Measurements from ENCODE around the gene IER3.
A peak's percentile ranks its signal among the peaks of the same experiment; 100 is the strongest.
"Not testable (repeated sequence)": the region's sequence is repeated elsewhere in the genome, so short reads cannot be mapped to it uniquely, and the experiment has no call there.

Gene IER3

DNA sequence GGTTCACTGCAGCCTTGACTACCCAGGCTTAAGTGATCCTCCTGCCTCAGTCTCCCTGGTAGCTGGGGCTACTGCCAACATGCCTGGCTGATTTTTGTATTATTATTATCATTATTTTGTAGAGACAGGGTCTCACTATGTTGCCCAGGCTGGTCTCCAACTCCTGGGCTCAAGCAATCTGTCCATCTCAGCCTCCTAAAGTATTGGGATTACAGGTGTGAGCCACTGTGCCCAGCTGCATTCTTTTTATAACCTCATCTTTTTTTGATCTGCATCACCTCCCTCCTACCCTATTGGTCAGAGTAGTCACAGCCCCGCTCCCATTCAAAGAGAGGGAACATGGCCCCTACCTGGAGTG, 23.6 kb upstream of the IER3 start:
- no peak for DNase-seq

DNA sequence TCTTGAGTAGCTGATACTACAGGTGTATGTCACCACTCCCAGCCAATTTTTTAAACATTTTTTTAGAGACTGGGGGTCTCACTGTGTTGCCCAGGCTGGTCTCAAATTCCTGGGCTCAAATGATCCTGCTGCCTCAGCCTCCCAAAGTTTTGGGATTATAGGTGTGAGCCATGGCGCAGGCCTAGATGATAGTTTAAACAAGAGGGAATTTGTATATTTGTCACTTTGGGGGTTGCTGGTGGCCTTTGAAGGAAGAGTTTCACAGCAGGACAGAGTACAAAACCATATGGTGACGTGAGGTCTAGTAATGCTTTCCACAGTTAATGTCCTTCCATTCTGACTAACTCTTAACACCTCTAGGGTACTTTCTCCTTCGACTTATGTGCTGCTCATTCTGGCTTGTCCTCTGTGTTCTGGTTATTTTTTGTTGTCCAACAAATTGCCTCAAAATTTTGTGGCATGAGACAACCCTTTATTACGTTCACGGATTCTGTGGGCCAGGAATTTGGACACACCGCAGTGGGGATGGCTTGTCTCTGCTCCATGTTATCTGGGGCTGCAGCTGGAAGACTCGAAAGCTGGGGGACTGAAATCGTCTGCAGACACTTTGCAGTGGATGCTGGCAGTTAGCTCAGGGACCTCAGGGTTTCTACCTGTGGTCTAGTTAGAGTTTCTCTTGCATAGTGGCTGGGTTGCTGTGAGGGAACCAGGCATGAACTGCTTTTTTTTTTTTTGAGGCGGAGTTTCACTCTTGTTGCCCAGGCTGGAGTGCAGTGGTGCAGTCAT, 23.0 kb upstream of the IER3 start:
- DNase-seq: peak in 1 of 2 experiments; percentile 41

DNA sequence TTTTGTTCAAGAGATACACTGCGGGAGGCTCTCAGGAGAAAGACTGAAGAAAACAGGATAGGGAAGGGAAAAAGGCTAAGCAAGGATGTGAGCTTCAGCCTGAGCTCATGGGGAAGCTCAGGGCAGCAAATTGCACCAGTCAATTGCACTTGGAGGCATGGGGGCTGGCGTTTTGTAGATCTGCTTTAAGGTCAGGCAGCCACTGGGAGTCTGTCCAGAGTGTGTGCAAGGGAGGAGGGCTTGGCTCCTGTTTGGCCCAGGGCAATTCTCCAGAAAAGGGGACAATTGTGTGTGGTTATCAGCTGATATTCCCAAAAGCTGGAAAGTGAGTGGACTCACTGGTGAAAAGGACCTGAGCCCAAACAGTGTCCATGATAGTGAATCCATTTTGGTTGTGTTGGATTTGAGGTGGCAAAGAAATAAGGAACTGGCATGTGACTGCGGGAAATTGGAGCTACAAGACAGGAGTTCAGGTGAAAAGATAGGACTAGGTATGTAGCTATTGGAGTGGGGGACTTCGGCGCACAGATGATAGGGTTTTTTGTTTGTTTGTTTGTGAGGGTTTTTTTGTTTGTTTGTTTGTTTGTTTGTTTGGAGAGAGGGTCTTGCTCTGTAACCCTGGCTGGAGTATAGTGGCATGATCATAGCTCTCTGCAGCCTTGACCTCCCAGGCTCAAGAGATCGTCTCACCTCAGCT, 22.3 kb upstream of the IER3 start:
- DNase-seq: no peak

GRCh38 chr6:30765495-30765894, 21.1 kb upstream of the IER3 start:
- not testable (repeated sequence) for DNase-seq

- DNase-seq: not testable (repeated sequence)
Measured at GRCh38 chr6:30764490-30765043, 20.2 kb upstream of the IER3 start.

- no peak for DNase-seq
Measured at GRCh38 chr6:30763618-30764489, 19.5 kb upstream of the IER3 start.

DNA sequence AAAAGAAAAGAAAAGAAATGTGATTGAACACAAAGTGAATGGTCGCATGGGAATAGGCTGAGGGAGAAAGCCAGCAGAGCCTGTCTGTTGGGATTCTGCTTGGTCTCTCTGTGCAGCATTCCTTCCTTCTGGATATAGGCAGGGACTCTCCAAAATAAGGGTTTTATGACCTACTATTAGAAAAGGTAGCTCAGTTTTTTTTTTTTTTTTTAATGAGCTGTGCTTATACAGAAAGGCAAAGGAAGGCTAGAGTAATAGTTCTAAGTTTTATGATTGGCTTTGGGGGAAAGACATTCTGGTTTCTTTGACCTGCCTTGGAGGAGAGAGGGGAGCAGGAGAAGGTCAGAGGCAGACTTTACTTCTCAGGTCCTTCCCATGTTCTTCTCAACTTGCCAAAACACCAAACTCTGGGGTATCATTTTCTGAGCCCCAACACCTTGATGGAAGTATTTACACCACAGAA, 18.8 kb upstream of the IER3 start:
- no peak for DNase-seq

GRCh38 chr6:30761791-30762429, 17.6 kb upstream of the IER3 start:
- no peak for DNase-seq

DNA sequence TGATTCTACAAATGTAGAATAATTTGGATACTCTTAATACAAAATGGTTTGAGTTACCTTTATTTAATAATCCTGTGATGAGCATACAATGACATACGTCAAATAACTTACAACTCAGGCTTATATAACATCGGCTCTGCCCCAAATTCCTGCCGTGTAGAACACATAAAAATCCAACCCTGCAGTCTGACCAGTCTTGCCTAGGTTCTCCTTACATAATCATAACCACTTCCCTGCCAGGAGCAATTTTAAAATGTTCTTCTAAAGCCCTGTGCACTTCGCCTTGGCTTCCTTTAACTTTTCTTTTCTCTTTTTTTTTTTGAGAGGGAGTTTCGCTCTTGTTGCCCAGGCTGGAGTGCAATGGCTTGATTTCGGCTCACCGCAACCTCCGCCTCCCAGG, 16.2 kb upstream of the IER3 start:
- DNase-seq: no peak

DNA sequence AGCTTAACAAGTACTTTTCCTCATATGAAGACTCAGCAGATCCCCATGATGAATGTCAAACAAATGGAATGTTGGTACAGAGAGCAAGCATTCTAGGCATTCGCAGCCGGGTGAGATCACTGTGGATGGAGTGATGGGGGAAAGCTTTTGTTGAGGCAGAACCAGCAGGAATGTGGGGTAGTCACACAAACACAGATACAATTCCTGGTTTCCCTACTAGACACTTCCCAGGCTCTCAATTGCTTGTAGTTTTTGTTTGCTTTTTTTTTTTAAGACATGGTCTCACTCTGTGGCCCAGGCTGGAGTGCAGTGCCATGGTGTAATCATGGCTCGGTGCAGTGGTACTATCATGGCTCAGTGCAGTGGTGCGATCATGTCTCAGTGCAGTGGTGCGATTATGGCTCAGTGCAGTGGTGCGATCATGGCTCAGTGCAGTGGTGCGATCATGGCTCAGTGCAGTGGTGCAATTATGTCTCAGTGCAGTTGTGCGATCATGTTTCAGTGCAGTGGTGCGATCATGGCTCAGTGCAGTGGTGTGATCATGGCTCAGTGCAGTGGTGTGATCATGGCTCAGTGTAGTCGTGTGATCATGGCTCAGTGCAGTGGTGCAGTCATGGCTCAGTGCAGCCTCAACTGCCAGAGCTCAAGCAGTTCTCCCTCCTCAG, 15.4 kb upstream of the IER3 start:
- DNase-seq: no peak

- no peak for DNase-seq
Measured at GRCh38 chr6:30757261-30757904, 13.0 kb upstream of the IER3 start.

DNA sequence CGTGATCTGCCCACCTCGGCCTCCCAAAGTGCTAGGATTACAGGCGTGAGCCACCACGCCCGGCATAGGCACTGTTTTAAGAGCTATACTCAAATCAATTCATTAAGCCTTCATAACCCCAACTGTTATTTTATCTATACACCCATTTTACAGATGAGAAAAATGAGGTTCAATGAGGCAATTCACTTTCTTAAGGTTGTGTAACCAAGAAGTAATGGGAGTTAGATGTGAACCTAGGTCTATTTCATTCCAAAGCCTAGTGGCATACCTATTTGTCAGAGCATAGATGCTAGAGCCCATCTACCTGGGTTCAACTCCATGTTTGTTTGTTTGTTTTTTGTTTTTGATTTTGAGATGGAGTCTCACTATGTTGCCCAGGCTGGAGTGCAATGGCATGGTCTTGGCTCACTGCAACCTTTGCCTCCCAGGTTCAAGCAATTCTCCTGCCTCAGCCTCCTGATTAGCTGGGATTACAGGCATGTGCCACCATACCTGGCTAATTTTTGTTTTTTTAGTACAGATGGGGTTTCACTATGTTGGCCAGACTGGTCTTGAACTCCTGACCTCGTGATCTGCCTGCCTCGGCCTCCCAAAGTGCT, 12.2 kb upstream of the IER3 start:
- DNase-seq: not testable (repeated sequence)

- DNase-seq: no peak
Measured at GRCh38 chr6:30754631-30755030, 10.3 kb upstream of the IER3 start.

DNA sequence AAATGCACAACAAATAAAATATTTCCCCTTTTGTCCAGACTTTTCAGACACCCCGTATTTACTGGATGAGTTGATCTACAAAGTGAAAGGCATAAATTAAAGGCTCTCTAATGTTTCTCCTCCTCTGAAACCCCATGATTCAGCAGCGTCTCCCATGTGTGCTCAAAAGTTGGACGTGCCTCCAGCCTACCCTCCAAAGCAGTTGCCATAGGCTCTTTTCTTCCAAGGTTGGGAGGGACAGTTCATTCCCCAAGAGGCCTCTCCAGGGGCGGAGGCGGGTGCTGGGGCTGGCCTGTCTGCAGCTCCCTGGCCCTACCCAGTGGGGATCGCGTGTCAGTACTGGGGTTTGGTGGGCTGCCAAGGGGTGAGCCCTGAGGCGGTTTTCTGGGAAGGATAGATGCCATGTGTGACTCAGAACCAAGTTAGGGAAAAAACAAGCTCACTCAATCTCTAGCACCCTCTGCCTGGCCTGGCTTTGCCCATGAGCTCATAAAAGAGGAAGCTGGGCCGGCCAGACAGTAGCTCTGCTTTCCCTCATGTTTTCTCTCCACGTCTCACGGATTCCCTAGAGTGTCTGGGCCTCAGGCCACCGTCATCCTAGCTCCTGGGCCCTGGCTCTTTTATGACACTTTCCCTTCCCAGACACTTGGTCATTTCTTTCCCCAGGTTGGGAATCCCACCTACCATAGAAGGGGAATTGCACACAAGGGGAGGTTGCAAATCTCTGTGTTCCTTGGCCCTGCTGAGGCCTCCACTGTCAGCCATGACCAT, 8.0 kb upstream of the IER3 start:
- peak in 1 of 2 experiments; percentile 16 for DNase-seq

- DNase-seq: no peak
Measured at GRCh38 chr6:30750379-30750668, 6.0 kb upstream of the IER3 start.

DNA sequence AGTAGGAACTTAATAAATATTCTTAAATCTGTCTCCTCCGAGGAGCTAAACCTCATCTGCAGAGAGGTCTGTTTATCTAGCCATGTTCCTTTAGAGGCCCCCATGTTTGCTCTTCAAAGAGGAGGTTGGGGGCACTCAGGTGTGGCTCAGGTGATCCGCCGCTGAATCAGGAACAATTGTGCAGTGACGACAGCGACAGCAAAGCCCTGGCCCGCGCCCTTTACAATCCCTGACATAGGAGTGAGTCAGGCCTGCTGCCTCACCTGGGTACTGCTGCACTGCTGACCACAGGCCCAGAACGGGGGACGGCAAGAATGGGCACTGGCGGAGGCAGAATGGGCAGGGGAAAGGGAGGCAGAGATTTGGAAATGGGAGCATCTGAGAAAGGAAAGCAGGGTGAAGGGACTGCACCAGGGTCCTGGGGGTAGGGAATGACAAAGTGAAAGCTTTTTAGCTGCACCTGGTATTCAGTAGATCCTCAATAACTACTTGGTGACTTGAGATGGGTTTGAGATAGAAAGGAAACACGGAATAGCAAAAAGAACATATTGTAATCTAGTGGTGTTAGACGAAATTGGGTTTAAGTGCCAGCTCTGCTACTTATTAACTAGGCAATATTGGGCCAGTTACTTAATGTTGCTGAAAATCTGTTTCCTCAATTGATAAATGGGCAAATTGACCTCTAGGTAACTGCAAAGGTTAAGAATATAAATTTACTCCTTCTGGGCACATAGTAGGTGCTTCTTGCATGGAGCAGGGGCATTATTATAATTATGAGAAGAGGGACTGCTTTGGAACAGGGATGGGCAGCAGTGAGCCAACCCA, 5.4 kb upstream of the IER3 start:
- DNase-seq: no peak

DNA sequence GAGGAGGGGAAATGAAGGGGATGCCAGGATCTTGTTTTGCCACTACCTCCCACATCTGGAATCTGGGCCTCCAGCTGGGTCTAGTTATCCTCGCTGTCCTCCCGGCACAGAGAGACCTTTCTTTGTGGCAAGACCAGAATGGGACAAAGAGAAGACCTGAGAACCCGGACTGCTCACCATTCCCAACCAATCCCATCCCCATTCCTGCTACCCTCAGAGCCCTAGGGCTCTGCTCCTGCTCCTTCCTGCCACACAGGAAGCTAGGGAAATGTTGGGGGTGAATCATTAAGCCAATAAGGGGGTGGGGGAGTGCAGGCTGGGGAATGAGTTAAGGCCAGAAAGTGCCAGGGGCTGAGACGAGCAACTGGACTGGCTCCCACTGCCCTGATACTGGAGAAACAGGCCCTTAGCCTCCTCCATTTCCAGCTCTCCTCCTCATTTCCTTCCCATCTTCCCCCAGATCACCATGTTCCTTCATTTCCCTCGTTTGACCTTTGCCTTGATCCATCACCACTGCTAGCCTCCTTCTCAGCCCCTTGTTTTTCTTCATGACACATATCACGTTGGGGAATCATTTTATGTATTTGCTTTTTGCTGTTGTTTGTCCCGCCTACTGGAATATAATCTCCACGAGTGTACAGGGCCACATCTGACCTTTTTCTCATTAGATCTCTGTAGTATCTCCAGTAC, 4.6 kb upstream of the IER3 start:
- DNase-seq: no peak

- no peak for DNase-seq
Measured at GRCh38 chr6:30747902-30748769, 3.8 kb upstream of the IER3 start.

All from activated CD4-positive, alpha-beta T cell treated with anti-CD3 and anti-CD28 coated beads, Interleukin-2, amount 50 U/mL, for 48 hours (primary cell).